Muscle of back (tissue), 11 donors: ENCODE results near the gene CECR2. TPM values are rescaled to one million over a fixed set of nuclear protein-coding genes. Genes with fewer than 3 reads are reported as not detected.

ENCODE experiments used
- DNase-seq, 3 donors: peaks; one replicate each; pipeline versions ENCODE4 v3.0.0 to v3.0.0-alpha.2; 2013
- polyA plus RNA-seq, 10 donors: library from polyadenylated mRNA; unstranded; fragments of 120-200 nt; gene quantifications; one replicate each; pipeline ENCODE4 v1.2.1, GENCODE V29; 2013; ENCODE audit not compliant: insufficient read length in 10 of 10

Gene CECR2
- polyA plus RNA-seq, 10 donors, result 8.4 to 23.3 (median 17.3) TPM

- DNase-seq, result no peak
Observed at GRCh38 chr22:17603668-17604067, 234.4 kb downstream of the CECR2 start.

GRCh38 chr22:17606496-17606895 is 237.2 kb downstream of the CECR2 start:
- DNase-seq, result peak in 2 of 3 donors; percentile 9 to 47

Other genes starting within 250 kb of the CECR2 start
- gene TMEM121B, start 248.1 kb upstream of the CECR2 start, polyA plus RNA-seq, result 1 to 10 TPM; 2.9 to 6.6 (median 4.0) TPM
- gene HDHD5, start 210.2 kb upstream of the CECR2 start, polyA plus RNA-seq, result 10 to 100 TPM; 35.2 to 46.0 (median 40.9) TPM
- gene ADA2, start 150.0 kb upstream of the CECR2 start, polyA plus RNA-seq, result 10 to 100 TPM in 9 of 10 donors, 1 to 10 TPM in 1; 9.7 to 26.8 (median 14.7) TPM
- under 1 TPM; 0.30 to 0.67 (median 0.52) TPM for gene SLC25A18, start 194.0 kb downstream of the CECR2 start, polyA plus RNA-seq